Right cardiac atrium (tissue), 5 donors: ENCODE data around the gene ADSS1. TPM values are rescaled to one million over a fixed set of nuclear protein-coding genes. Genes with fewer than 3 reads are reported as not detected.

Experiments used
- ATAC-seq, 2 donors: fragments of 200-7000 bp; cut with Tn5 transposase; one replicate each; pipeline versions ENCODE4 v1.8.0 to v1.9.1; 2020; ENCODE audit warnings: moderate library complexity in 2 of 2, mild to moderate bottlenecking in 1 of 2
- DNase-seq, 3 donors: peaks; one replicate each; pipeline ENCODE4 v3.0.0-alpha.2; 2020
- H3K27ac ChIP-seq: one replicate; pipeline ENCODE4 v1.5.1; 2013; ENCODE audit warnings: mild to moderate bottlenecking, low read length, control low read depth, moderate library complexity
- H3K27me3 ChIP-seq: one replicate; pipeline ENCODE4 v1.6.1; 2013; ENCODE audit not compliant: control insufficient read depth, insufficient read depth
- H3K4me1 ChIP-seq: one replicate; pipeline ENCODE4 v1.6.1; 2013; ENCODE audit warnings: low read length; ENCODE audit not compliant: control insufficient read depth, insufficient read depth
- H3K4me3 ChIP-seq: one replicate; pipeline ENCODE4 v1.5.1; 2013; ENCODE audit warnings: low read length, control low read depth
- H3K9me3 ChIP-seq: one replicate; pipeline ENCODE4 v1.6.1; 2013; ENCODE audit warnings: low read length; ENCODE audit not compliant: control insufficient read depth
- WGBS: extraction: QIAGEN DNeasy Blood & Tissue Kit; methylation state at CpG from one replicate; pipeline ENCODE4 v1.1.7; 2013; 5-methylcytosine and 5-hydroxymethylcytosine counted together
- intact Hi-C, 4 donors: fragments of 100-400 bp; cut with DNase I; formaldehyde crosslinking; loops; one replicate each; pipeline versions ENCODE4 v1.11.0 to v1.14.0; 2022 to 2023
- polyA plus RNA-seq: library from polyadenylated mRNA; stranded (reverse); fragments of 200-250 nt; gene quantifications from one replicate; pipeline ENCODE4 v1.2.3, GENCODE V29; 2013
- total RNA-seq, 4 donors: library from RNA; stranded (reverse); fragmentation: NEBNext Ultra II Directional; extraction: Animal tissue kit (Norgen Biotek cat#: 25700); gene quantifications; one replicate each; pipeline ENCODE4 v1.2.1, GENCODE V29; 2021
- donor health status: healthy with polysubstance abuse.
- donor health status: DM: no; HTN: yes; CAD: no.
- donor health status: DM: no; HTN: no; CAD: no.
- donor health status: DM: no; HTN: yes; CAD: no; lungs with severe emphysema.
- donor health status: DM: yes; HTN: yes; CAD: no.

Gene ADSS1
- total and polyA plus RNA-seq, 5 donors, result 156 to 217 (median 199) TPM

DNA sequence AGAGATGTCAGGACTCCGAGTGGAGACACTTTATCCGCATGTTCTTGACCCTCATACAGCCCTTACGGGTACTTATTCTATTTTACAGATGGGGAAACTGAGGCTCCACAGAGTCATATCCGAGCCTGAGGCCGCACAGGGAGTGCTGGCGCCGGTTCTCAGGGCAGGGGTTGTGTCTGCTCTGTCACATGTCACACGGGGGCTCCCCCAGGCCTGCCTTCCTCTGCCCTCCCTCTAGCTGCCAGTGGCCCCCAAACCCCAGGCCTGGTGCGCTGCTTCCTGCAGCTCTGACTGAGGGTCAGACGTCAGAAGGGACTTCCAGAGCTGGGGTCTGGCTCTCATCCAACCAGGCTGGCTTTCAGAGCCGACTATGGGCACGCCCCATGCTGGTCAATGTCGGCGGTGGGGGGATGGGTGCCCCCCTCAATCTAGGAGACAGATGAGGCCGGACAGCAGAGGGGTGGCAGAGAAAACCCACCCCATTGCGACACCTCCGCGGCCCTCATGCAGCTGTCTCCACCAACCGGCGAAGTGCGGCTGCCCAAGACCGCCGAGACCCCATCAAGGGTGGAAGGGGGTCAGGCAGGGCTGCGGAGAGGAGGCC lies 35.4 kb upstream of the ADSS1 start:
- H3K27ac ChIP-seq, result peak overlapping the region; percentile 55
- peak overlapping the region; percentile 83 for H3K4me3 ChIP-seq
- H3K27me3 ChIP-seq, result no peaks in the 10 kb centered on the region
- DNase-seq, result peak; percentile 70 to 82 (median 77)
- 35% methylated on average over 24 of the region's 24 CpGs for WGBS
- peaks cover 15% of the 10 kb centered on the region for H3K4me1 ChIP-seq
- peak; percentile 5 to 25 for ATAC-seq
- intact Hi-C loops, result no loop called here
- H3K9me3 ChIP-seq, result no peaks in the 10 kb centered on the region

DNA sequence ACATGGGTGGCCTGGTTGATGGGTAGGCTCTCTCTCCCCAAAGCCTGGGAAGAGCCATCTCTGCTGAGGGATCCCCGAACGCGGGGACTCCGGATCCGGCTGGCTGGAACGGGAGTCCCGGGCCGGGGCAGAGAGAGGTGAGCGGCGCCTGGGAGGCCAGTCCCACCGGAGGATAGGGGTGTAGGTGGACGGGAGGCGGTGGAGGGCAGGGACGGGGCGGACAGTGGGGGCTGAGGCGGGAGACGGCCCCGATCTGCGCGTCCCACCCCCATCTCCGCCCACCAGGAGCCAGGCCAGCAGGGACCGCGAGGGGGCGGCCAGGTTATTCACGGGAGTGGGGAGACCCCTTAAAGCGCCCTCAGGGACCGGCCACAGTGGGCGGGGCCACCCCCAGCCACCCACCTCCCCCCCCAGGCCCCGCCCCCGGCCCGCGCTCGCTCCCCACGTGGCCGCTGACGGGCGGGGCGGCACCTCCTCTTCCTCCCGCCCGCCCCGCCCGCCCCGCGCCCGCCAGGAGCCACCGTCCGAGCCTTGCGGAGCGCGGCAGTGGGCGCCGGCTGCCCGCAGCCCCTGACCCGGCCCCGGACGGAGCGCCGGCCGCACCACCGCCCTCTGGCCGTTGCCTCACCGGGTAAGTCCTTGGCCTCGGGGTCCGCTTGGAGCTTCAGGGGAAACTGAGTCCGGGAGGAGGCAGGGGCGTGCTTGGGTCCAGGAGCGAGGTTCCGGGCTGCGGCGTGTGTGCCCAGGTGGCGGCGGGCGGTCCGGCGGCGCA lies 34.7 kb upstream of the ADSS1 start, which contains the start of gene INF2:
TSS of gene INF2 (plus strand) at position 510 of the 772 bp plus-strand sequence. CDS start 11,748 bp downstream, outside the sequence.
- no peaks in the 10 kb centered on the region for H3K9me3 ChIP-seq
- WGBS, result under 1% methylated on average over 76 of the region's 76 CpGs
- intact Hi-C loops, result no loop called here
- H3K4me3 ChIP-seq, result peak within 1 kb of the TSS; percentile 83
- DNase-seq (peak; percentile 71 to 90 (median 88)), ATAC-seq (peak; percentile 73 to 74)
- H3K4me1 ChIP-seq, result peaks cover 17% of the 10 kb centered on the region
- H3K27me3 ChIP-seq, result no peaks in the 10 kb centered on the region
- peak within 1 kb of the TSS; percentile 55 for H3K27ac ChIP-seq

DNA sequence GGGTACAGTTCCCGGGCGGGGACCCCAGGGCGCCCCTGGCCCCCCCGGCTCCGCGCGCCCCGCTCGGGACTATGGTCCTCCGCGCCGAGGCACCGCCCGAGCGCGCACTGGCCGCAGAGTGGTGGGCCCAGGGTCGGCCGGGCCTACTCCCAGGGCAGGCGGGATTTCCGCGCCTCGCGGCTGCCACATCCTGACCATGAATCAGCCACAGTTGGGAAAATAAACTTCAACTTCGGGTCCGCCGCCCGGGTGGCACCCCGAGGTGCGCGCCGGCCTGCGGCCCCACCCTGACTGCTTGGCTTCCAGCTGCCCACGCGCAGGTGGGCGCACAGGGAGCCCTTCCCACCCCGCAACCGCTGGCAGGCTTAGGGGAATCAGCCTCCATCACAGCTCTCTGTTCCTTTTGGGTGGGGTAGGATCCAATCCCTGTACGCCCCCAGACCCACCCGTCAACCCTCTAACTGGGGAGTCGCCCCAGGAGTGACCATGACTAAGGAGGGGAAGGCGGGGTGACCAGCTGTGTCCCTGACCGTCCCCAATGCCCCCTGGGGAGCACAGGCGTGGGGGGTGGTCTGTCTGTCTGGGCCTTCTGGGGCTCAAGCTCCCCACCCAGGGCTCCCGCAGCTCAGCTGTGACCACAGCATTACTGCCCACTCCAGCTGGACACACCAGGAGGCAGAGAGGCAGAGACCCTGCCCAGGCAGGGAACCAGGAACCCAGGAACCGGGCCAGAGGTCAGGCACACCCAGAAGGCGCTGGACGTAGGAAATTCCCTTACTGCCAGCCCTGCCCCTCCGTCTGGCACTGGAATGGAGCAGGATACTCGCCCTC lies 33.9 kb upstream of the ADSS1 start:
- WGBS, result 5% methylated on average over 50 of the region's 50 CpGs
- Histone ChIP-seq H3K27ac (peak overlapping the region; percentile 24), H3K4me3 (peak overlapping the region; percentile 83), H3K27me3 (no peaks in the 10 kb centered on the region), H3K4me1 (peaks cover 22% of the 10 kb centered on the region), H3K9me3 (no peaks in the 10 kb centered on the region)
- ATAC-seq (peak; percentile 9 to 10), DNase-seq (peak; percentile 55 to 70 (median 70))
- intact Hi-C loops, result no loop called here

DNA sequence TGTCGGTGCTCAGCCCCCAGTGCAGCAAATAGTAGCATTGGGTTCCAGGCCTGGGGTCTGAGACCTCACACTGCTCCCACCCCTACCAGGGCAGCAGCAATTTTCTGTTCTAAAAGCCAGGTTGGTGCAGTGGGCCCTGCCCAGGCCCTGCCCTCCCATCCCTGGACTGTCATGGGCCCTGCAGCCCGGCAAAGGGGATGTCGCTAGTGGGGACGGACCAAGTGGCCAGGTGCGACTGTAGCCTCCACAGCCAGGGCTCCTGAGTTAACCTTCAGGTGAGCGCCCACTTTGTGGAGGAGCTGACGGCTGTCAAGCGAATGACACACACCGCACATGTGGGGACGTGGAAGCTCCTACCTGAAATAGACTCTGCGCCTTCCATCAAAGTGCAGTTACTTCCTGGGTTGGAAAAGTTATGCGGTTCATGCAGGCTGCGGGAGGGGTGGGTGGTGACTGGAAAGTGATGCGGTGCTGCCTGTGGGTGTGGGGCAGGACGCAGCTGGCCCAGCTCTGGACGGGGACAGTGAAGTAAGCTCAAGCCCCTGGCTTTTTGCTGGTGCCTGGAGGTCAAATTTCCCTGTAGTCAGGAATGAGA lies 33.1 kb upstream of the ADSS1 start:
- intact Hi-C loops, result no loop called here
- no peaks in the 10 kb centered on the region for H3K9me3 ChIP-seq
- H3K27me3 ChIP-seq, result no peaks in the 10 kb centered on the region
- H3K27ac ChIP-seq, result no peak overlapping the region
- peaks cover 22% of the 10 kb centered on the region for H3K4me1 ChIP-seq
- 75% methylated on average over 16 of the region's 16 CpGs for WGBS
- H3K4me3 ChIP-seq, result peak overlapping the region; percentile 83
- DNase-seq (peak; percentile 18 to 49 (median 30)), ATAC-seq (no peak)

DNA sequence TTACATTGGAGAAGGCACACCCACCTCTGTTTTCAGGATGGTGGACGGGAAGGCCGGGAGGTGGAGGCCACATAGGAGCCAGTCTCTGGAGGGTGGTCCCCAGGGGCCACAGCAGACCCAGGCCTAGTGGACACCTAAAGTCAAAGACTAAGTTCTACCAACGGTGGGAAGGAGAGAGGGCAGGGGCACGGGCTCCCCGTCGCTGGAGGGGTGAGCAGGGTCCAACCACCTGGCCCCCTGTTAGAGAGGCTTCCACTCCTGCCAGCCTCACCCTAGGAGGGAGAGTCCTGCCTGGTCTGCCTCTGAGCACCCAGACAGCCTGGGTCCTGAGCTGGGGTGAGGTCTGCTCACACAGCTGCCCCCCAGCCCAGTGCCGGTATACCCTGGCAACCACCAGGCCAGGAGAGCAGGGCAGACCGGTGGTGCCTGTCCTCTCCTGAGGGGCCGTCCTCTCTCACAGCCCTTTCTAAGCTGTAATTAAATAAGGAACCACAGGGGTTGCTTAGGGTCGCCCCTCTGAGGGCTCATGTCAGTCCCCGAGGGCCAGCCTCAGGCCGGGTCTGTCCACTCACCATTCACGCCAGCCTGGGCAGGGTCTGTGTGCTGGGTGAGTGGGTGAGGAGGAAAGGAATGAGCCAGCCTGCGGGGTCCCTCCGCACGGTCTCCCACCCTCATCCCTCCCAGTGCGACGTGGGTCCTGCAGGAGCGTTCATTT lies 32.3 kb upstream of the ADSS1 start:
- WGBS, result 84% methylated on average over 19 of the region's 19 CpGs
- H3K27me3 ChIP-seq, result no peaks in the 10 kb centered on the region
- no peaks in the 10 kb centered on the region for H3K9me3 ChIP-seq
- DNase-seq (peak; percentile 14 to 52 (median 46)), ATAC-seq (no peak)
- no peak overlapping the region for H3K27ac ChIP-seq
- peaks cover 23% of the 10 kb centered on the region for H3K4me1 ChIP-seq
- H3K4me3 ChIP-seq, result no peak overlapping the region
- intact Hi-C loops, result no loop called here

DNA sequence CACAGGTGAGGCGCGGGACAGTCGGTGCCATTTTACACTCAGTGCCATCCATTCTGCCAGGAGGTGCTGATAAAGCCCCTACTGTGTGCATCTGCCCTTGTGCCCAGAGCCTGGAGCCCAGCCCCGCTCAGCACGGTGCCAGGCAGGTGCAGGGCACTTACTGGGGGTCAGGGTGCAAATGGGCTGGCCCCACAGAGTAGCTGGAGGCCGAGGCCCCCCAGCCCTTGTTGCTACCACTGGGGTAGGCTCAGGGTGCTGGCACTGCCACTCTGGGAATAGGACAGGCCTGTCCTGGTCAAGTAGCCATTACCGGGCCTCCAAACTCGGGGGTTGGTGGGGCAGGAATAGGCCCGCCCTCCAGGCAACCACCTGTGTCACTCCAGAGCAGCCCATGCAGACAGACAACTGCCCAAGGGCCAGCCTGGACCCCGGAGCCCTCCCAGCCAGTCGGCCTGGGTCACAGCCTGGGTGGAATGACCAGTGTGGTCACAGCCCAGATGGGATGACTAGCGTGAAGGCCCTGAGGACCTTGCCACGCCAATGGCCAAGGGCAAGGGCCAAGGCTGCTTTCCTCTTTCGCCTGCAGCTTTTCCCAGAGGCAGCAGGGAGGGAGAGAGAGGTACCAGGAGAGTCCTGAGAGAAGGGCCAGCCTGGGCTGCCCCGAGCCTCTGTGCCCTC lies 31.6 kb upstream of the ADSS1 start:
- Histone ChIP-seq H3K27ac (no peak overlapping the region), H3K4me1 (peaks cover 23% of the 10 kb centered on the region), H3K27me3 (no peaks in the 10 kb centered on the region), H3K4me3 (no peak overlapping the region), H3K9me3 (no peaks in the 10 kb centered on the region)
- DNase-seq (peak; percentile 13 to 53 (median 46)), ATAC-seq (no peak)
- intact Hi-C loops, result no loop called here
- 88% methylated on average over 15 of the region's 15 CpGs for WGBS

DNA sequence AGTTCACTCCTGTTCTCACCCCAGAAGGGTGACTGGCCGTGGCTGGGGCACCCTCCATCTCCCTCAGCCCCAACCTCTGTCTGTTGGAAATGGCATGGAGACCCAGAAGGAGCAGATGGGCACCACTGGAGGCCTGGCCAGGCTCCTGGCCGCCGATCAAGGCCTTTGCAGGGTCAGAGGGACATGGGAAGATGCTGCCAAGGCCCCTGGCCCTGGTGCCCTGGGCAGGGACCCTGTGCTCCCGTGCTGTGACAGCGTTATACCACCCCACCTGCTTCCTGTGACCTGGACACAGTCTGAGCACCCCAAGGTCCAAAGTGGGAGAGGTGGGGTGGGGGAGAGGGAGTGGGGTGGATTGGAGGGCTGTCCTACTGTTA lies 31.1 kb upstream of the ADSS1 start:
- Histone ChIP-seq H3K27me3 (no peaks in the 10 kb centered on the region), H3K27ac (no peak overlapping the region), H3K9me3 (no peaks in the 10 kb centered on the region), H3K4me1 (peaks cover 22% of the 10 kb centered on the region), H3K4me3 (no peak overlapping the region)
- DNase-seq (peak in 2 of 3 donors; percentile 43 to 47), ATAC-seq (no peak)
- intact Hi-C loops, result no loop called here
- WGBS, result 73% methylated on average over 5 of the region's 5 CpGs

DNA sequence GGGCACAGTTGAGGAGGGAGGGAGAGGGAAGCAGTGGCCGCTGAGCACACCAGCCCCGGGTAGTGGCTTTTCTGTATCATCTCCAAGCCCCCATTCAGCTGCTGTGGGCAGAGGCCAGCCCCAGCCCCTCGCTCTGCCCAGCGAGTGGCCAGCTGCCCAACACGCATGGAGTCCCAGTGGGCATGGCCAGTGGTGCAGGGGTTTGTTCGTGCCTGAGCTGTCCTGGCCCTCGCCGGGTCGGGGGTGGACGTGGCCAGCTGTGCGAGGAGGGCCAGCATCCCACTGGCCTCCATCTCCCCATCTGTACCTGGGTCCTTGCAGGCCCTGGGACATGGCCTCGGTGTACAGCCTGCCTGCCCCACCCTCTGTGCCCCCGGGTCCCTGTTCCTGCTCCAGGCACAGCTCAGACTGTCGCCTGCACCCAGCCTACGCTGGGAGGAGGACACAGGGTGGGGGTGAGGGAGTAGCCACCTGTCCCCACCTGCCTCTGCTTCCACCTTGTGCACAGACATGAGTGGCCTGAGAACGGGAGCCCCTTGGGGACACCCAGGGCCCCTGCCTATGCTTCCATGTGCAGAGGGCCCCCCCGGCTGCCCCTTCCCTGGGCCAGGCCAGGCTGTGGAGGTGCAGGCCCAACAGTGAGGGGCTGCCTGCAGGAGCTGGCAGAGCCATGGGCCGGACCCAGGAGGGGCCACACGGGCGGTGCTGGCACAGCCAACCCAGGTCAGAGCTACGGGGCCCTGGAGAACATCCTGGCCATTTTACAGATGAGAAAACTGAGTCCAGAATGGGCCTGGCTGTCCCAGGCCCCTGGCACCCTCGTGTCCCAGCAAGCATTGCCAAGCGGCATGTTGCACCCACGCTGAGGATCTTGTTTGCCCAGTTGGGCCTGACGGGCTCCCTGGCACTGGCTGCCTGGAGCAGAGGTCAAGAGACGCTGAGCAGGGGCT lies 30.3 kb upstream of the ADSS1 start:
- ATAC-seq (no peak), DNase-seq (peak; percentile 33 to 63 (median 48))
- Histone ChIP-seq H3K4me1 (peaks cover 18% of the 10 kb centered on the region), H3K9me3 (no peaks in the 10 kb centered on the region), H3K27me3 (no peaks in the 10 kb centered on the region), H3K4me3 (no peak overlapping the region), H3K27ac (no peak overlapping the region)
- intact Hi-C loops, result no loop called here
- WGBS, result 81% methylated on average over 26 of the region's 26 CpGs

DNA sequence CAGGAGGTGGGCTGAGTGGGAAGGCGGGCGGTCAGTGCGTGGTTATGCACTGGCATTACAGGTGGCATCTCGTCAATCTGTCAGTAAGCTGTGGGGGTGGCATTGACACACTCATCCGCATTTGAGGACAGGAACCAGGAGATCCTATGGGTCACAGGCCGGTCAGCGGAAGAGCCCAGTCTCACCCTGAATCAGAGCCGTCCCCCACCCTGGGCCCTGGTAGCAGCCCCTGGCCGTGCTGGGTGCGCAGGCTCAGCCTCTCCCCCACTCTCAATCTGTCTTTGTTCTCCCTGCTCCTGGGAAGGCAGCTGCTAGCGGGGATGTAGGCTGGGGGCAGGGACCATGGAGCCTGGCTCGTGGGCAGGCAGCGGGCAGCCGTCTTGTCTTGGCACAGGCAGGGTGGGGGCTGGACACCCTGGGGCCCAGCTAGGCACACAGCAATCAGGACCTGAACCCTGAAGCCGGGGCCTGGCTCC lies 29.5 kb upstream of the ADSS1 start:
- ATAC-seq, result no peak
- H3K27ac ChIP-seq, result peak overlapping the region; percentile 5

More for the DNA sequence above, 29.5 kb upstream of the ADSS1 start:
- intact Hi-C loops, result no loop called here
- Histone ChIP-seq H3K27me3 (no peaks in the 10 kb centered on the region), H3K4me1 (peaks cover 21% of the 10 kb centered on the region), H3K9me3 (no peaks in the 10 kb centered on the region), H3K4me3 (no peak overlapping the region)
- peak in 2 of 3 donors; percentile 54 to 69 for DNase-seq
- WGBS, result 66% methylated on average over 15 of the region's 15 CpGs
